AG04449 (cell line): ENCODE results near the gene CENPC.

Experiments used
- CTCF ChIA-PET: fragments of 350-600 bp; formaldehyde crosslinking; extraction: SDS; loops from one replicate; lab custom pipeline; 2021; ENCODE audit warnings: antibody characterized with exemption; lab: Yijun Ruan, JAX
- POLR2A ChIA-PET: fragments of 400-600, 350-600 bp; formaldehyde crosslinking; extraction: SDS; loops from one replicate; lab custom pipeline; 2020; ENCODE audit warnings: antibody characterized with exemption, inconsistent platforms; lab: Yijun Ruan, JAX
- DNase-seq: peaks from one replicate; pipeline ENCODE4 v3.0.0-alpha.2; 2010; ENCODE audit warnings: low read depth, low spot score
- H3K4me3 ChIP-seq: 2 replicates; pipeline ENCODE4 v1.5.1; 2011; ENCODE audit warnings: low read depth, mild to moderate bottlenecking, control low read depth, low read length
- TF ChIP-seq, protein P1 (sequence below): IDR thresholded peaks from one replicate; pipeline ENCODE4 v1.5.1; 2011; ENCODE audit warnings: mild to moderate bottlenecking, moderate library complexity, low read length, control low read depth, inconsistent platforms; ENCODE audit not compliant: insufficient read depth; ENCODE audit errors: missing control alignments

CENPC gene

DNA sequence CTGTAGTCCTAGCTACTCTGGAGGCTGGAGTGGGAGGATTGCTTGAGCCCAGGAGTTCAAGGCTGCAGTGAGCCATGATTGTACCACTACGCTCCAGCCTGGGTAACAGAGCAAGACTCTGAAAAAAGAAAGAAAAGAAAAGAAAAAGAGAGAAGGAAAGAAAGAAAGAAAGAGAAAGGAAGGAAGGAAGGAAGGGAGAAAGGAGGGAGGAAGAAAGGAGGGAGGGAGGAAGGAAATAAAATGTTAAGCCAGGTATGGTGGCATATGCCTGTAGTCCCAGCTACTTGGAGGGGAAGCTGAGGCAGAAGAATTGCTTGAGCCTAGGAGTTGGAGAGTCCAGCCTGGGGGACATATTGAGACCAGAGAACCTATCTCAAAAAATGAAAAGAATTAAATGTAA, 25.2 kb upstream of the CENPC start:
- H3K4me3 ChIP-seq, result no peak overlapping the region
- ChIA-PET POLR2A (no interaction called here), CTCF (no interaction called here)
- TF ChIP-seq, protein P1, sequence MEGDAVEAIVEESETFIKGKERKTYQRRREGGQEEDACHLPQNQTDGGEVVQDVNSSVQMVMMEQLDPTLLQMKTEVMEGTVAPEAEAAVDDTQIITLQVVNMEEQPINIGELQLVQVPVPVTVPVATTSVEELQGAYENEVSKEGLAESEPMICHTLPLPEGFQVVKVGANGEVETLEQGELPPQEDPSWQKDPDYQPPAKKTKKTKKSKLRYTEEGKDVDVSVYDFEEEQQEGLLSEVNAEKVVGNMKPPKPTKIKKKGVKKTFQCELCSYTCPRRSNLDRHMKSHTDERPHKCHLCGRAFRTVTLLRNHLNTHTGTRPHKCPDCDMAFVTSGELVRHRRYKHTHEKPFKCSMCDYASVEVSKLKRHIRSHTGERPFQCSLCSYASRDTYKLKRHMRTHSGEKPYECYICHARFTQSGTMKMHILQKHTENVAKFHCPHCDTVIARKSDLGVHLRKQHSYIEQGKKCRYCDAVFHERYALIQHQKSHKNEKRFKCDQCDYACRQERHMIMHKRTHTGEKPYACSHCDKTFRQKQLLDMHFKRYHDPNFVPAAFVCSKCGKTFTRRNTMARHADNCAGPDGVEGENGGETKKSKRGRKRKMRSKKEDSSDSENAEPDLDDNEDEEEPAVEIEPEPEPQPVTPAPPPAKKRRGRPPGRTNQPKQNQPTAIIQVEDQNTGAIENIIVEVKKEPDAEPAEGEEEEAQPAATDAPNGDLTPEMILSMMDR, result no peak
- DNase-seq, result no peak

DNA sequence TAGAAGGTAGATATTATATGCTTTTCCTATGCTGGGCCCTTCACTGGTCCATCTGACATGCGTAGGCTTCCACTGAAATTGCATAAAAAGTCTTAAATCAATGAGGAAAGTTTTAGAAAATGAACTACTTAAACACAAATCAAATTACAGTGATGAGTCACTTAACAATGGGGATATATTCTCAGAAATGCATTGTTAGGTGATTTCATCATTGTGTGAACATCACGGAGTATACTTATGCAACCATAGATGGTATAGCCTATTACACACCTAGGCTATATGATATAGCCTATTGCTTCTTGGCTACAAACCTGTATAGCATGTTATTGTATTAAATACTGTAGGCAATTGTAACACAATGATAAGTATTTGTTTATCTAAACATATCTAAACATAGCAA, 23.5 kb upstream of the CENPC start:
- CTCF ChIA-PET, result no interaction called here
- TF ChIP-seq, protein P1, result no peak
- POLR2A ChIA-PET, result no interaction called here

DNA sequence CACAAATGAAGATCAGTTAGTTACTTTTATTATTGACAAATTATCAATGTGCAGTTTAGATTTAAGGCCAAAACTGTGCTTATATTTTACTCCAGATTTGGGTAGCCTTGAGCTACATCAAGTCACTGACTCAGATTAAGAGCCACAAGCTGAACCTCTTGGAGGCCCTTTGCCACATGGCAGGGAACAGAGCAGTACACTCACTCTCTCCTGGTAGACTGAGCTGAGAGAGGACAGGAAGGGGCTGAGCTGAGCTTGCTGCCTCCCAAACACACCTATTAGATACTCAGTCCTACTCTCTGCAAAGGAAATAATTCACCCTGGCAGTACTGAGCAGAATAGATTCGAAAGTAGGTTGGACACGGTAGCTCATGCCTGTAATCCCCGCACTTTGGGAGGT, 21.0 kb upstream of the CENPC start:
- POLR2A ChIA-PET, result no interaction called here
- CTCF ChIA-PET, result interaction anchor here (0.9 kb wide), 1 partner anchor 179 kb away, joined by 3 read pairs; no protein-coding TSS in a partner anchor

More for the DNA sequence above, 23.5 kb upstream of the CENPC start:
- DNase-seq, result no peak
- H3K4me3 ChIP-seq, result no peak overlapping the region

DNA sequence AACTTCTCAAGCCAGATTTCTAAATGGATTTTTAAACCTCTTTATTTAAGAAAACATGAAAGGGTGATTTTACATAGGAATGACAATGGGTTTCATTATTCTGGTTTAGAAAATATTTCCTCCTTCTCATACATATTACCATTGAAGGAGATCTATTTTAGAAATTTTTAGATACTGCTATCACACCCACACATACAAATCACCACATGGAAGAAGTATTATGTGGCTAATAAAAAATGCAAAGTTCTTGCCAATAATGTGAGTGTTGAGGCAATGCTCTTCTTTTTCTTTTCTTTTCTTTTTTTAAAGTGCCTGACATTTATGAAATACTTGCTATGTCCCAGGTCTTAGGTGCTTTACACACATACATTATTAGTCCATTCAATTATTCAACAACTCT, 20.0 kb upstream of the CENPC start:
- no peak for DNase-seq
- ChIA-PET CTCF (no interaction called here), POLR2A (no interaction called here)
- TF ChIP-seq, protein P1, result no peak
- no peak overlapping the region for H3K4me3 ChIP-seq

More for the DNA sequence above, 21.0 kb upstream of the CENPC start:
- TF ChIP-seq, protein P1, result no peak
- H3K4me3 ChIP-seq, result no peak overlapping the region
- DNase-seq, result no peak

DNA sequence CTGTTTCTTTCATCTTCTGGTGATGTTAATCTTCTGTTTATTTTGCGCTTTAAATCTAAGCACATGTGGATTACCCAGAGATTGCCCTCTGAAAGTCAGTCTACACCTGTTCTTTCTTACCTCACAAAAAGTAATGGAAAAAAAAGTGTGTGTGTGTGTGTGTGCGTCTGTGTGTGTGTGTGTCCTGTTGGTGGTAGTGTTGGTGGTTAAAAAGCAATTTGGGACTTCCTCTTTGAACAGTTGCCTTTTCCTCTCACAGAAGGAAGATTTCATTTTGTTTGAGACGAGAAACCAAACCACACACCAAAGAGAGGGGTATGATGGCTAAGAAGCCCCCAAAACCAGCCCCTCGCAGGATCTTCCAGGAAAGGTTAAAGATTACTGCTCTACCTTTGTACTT, 13.2 kb upstream of the CENPC start, which contains the start of gene STAP1:
TSS of gene STAP1 (plus strand) at position 235 of the 400 bp plus-strand sequence. CDS start at position 318, 83 bp downstream.
- TF ChIP-seq, protein P1, result no peak
- CTCF ChIA-PET, result no interaction called here
- DNase-seq, result no peak
- H3K4me3 ChIP-seq, result no peak within 1 kb of the TSS
- POLR2A ChIA-PET, result no interaction called here

DNA sequence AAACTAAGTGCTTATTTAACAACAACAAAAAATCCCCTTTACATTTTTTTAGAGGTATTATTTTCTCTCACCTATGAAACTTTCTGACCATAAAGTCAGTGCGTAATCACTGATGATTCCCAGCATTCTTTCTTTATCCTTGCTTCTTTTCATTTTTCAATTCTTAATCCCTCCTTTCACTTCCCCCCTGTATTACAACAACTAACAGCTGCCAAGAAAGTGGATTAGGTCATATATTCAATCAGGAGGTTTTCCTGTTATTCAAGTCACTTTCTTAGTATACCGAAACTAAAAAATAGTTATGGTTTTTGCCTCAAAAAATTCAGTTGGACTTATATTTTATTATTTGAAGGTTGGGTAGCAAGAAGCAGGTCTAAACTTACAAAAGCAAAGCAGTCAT, 11.1 kb upstream of the CENPC start:
- CTCF ChIA-PET, result no interaction called here
- POLR2A ChIA-PET, result interaction anchor here (0.6 kb wide), 1 partner anchor 51 kb away, joined by 4 read pairs; no protein-coding TSS in a partner anchor
- DNase-seq, result no peak
- TF ChIP-seq, protein P1, result no peak
- no peak overlapping the region for H3K4me3 ChIP-seq
